ENCODE measurements around the gene RNF212B. TPM values are rescaled to one million over a fixed set of nuclear protein-coding genes. Genes with fewer than 3 reads are reported as not detected.

RNF212B gene
- total and polyA plus RNA-seq, 2 of the 13 experiments (the other 11 are each of a cell fraction or from before 2014, with no cell fraction given) = 0.05 TPM; not detected in 1

DNA sequence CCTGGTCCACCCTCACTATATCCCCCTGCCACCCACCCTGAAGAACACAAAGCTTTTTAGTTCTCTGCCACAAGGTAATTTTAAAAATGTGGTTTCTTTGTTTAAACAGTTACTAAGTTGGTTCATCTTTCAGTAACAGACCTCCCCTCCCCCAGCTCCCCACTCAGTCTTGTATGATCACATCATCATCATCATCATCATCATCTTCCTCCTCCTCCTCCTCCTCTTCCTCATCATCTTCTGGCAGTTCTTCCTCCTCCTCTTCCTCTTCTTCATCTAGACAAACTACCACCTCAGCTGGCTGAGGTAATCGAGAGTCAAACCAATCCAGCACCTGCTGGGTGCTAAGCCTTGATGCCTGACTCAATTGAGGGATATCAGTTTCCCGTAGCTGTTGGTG, 37.7 kb downstream of the RNF212B start:
- Histone ChIP-seq H3K4me3 (replicated peaks in 1 of 3; ENCODE audit: insufficient read depth in 1 of 3, low read depth in 2 of 3, low read length in 3 of 3) (no peak overlapping the region), H2AFZ (ENCODE audit: low read length) (no peak overlapping the region), H3K4me1 (ENCODE audit: insufficient read depth, low read length) (peaks cover 8% of the 10 kb centered on the region), H3K27me3 (ENCODE audit: control insufficient read depth in 1 of 2, insufficient read depth in 2 of 2, low read length in 2 of 2) (no peaks in the 10 kb centered on the region), H3K9ac (ENCODE audit: insufficient read depth, low read depth, low read length) (no peak overlapping the region), H3K9me3 (ENCODE audit: low read length) (no peaks in the 10 kb centered on the region), H3K36me3 (replicated peaks in 1 of 2; ENCODE audit: control insufficient read depth in 1 of 2, insufficient read depth in 2 of 2, low read length in 2 of 2) (no peaks in the 10 kb centered on the region), H3K27ac (ENCODE audit: extremely low read length, insufficient read depth, low read length) (no peak overlapping the region), H4K20me1 (ENCODE audit: insufficient read depth, low read length) (no peaks in the 10 kb centered on the region), H3K79me2 (ENCODE audit: insufficient read depth, low read length) (no peaks in the 10 kb centered on the region), H3K4me2 (ENCODE audit: low read depth, low read length) (no peak overlapping the region)
- no TSS peak for BruUV-seq (replicated peaks)
- in situ Hi-C loops (cut with HindIII; ENCODE audit: extremely low pct_ligation_motif_present, low pct_unique_long_range_greater_than_20kb) = no loop called here
- intact Hi-C loops (cut with micrococcal nuclease; ENCODE audit: unreplicated experiment) = no loop called here
- no peak for FAIRE-seq
- 100% methylated on average over 2 of the region's 2 CpGs for WGBS (ENCODE audit: low lambda C conversion rate)
- ChIA-PET POLR2A (interaction anchor here (0.8 to 6.8 kb wide), 3 partner anchors 11 to 46 kb away, joined by 3 to 43 read pairs (median 7); partner anchors contain the start of genes HOMEZ and PPP1R3E), CTCF (ENCODE audit: low intra/inter-chr PET ratio, low total read pairs) (no interaction called here)
- no peak for DNase-seq (ENCODE audit: low spot score)
- ATAC-seq = no peak
- TF ChIP-seq, protein P1, sequence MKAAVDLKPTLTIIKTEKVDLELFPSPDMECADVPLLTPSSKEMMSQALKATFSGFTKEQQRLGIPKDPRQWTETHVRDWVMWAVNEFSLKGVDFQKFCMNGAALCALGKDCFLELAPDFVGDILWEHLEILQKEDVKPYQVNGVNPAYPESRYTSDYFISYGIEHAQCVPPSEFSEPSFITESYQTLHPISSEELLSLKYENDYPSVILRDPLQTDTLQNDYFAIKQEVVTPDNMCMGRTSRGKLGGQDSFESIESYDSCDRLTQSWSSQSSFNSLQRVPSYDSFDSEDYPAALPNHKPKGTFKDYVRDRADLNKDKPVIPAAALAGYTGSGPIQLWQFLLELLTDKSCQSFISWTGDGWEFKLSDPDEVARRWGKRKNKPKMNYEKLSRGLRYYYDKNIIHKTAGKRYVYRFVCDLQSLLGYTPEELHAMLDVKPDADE (CRISPR knock-in tag; IDR thresholded peaks at IDR 0.05) = no peak
- TF ChIP-seq CREB1 (IDR thresholded peaks at IDR 0.05) (peak; percentile 80), CREB1 (CRISPR knock-in tag; IDR thresholded peaks at IDR 0.05) (no peak), KAT2B (IDR thresholded peaks at IDR 0.05; ENCODE audit: borderline replicate concordance, low read depth, low read length) (no peak), ZNF326 (CRISPR knock-in tag; IDR thresholded peaks at IDR 0.05; ENCODE audit: borderline replicate concordance) (no peak), POLR2G (IDR thresholded peaks at IDR 0.05; ENCODE audit: low read depth, low read length) (peak; percentile 29; the same call in 1 of the 2 replicates), ATF7 (IDR thresholded peaks at IDR 0.05) (peak; percentile 42; the same call in 1 of the 2 replicates), ATF7 (CRISPR knock-in tag; IDR thresholded peaks at IDR 0.05) (no peak), SIN3A (IDR thresholded peaks at IDR 0.05; ENCODE audit: borderline replicate concordance, low read depth, low read length) (no peak), ZNF317 (CRISPR knock-in tag; IDR thresholded peaks at IDR 0.05) (no peak), TAF15 (IDR thresholded peaks at IDR 0.05; ENCODE audit: low read depth, low read length, poor library complexity, severe bottlenecking) (no peak), SMAD3 (CRISPR knock-in tag; IDR thresholded peaks at IDR 0.05) (no peak)
- TF ChIP-seq, protein P2, sequence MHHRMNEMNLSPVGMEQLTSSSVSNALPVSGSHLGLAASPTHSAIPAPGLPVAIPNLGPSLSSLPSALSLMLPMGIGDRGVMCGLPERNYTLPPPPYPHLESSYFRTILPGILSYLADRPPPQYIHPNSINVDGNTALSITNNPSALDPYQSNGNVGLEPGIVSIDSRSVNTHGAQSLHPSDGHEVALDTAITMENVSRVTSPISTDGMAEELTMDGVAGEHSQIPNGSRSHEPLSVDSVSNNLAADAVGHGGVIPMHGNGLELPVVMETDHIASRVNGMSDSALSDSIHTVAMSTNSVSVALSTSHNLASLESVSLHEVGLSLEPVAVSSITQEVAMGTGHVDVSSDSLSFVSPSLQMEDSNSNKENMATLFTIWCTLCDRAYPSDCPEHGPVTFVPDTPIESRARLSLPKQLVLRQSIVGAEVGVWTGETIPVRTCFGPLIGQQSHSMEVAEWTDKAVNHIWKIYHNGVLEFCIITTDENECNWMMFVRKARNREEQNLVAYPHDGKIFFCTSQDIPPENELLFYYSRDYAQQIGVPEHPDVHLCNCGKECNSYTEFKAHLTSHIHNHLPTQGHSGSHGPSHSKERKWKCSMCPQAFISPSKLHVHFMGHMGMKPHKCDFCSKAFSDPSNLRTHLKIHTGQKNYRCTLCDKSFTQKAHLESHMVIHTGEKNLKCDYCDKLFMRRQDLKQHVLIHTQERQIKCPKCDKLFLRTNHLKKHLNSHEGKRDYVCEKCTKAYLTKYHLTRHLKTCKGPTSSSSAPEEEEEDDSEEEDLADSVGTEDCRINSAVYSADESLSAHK (CRISPR knock-in tag; IDR thresholded peaks at IDR 0.05; ENCODE audit: borderline replicate concordance) = no peak
- TF ChIP-seq, protein P3, sequence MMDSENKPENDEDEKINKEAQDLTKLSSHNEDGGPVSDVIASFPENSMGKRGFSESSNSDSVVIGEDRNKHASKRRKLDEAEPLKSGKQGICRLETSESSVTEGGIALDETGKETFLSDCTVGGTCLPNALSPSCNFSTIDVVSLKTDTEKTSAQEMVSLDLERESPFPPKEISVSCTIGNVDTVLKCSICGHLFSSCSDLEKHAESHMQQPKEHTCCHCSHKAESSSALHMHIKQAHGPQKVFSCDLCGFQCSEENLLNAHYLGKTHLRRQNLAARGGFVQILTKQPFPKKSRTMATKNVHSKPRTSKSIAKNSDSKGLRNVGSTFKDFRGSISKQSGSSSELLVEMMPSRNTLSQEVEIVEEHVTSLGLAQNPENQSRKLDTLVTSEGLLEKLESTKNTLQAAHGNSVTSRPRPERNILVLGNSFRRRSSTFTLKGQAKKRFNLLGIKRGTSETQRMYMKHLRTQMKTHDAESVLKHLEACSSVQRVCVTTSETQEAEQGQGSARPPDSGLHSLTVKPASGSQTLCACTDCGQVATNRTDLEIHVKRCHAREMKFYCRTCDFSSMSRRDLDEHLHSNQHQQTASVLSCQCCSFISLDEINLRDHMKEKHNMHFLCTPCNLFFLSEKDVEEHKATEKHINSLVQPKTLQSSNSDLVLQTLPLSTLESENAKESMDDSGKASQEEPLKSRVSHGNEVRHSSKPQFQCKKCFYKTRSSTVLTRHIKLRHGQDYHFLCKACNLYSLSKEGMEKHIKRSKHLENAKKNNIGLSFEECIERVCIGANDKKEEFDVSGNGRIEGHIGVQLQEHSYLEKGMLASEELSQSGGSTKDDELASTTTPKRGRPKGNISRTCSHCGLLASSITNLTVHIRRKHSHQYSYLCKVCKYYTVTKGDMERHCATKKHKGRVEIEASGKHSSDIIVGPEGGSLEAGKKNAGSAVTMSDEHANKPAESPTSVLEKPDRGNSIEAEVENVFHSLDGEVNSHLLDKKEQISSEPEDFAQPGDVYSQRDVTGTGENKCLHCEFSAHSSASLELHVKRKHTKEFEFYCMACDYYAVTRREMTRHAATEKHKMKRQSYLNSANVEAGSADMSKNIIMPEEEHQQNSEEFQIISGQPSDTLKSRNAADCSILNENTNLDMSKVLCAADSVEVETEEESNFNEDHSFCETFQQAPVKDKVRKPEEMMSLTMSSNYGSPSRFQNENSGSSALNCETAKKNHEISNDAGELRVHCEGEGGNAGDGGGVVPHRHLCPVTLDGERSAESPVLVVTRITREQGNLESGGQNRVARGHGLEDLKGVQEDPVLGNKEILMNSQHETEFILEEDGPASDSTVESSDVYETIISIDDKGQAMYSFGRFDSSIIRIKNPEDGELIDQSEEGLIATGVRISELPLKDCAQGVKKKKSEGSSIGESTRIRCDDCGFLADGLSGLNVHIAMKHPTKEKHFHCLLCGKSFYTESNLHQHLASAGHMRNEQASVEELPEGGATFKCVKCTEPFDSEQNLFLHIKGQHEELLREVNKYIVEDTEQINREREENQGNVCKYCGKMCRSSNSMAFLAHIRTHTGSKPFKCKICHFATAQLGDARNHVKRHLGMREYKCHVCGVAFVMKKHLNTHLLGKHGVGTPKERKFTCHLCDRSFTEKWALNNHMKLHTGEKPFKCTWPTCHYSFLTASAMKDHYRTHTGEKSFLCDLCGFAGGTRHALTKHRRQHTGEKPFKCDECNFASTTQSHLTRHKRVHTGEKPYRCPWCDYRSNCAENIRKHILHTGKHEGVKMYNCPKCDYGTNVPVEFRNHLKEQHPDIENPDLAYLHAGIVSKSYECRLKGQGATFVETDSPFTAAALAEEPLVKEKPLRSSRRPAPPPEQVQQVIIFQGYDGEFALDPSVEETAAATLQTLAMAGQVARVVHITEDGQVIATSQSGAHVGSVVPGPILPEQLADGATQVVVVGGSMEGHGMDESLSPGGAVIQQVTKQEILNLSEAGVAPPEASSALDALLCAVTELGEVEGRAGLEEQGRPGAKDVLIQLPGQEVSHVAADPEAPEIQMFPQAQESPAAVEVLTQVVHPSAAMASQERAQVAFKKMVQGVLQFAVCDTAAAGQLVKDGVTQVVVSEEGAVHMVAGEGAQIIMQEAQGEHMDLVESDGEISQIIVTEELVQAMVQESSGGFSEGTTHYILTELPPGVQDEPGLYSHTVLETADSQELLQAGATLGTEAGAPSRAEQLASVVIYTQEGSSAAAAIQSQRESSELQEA (CRISPR knock-in tag; IDR thresholded peaks at IDR 0.05; ENCODE audit: not compliant biosample characterization) = no peak

All from HepG2 (cell line).